OCI-LY7 (cell line): ENCODE data around the gene CAV1. TPM values are rescaled to one million over a fixed set of nuclear protein-coding genes. Genes with fewer than 3 reads are reported as not detected.

Experiments used
- BruUV-seq: library from RNA; stranded (reverse); fragments of 400-500 nt; replicated peaks from 2 replicates; lab custom pipeline; 2021; lab: Mats Ljungman, UMichigan
- CTCF ChIA-PET: fragments of 300-600 bp; sonication (Branson Sonifier 250); formaldehyde crosslinking; loops from one replicate; lab custom pipeline; 2022; ENCODE audit warnings: antibody characterized with exemption; ENCODE audit not compliant: unreplicated experiment; lab: Charles Lee
- POLR2A ChIA-PET: fragments of 300-600 bp; sonication (Branson Sonifier 250); formaldehyde crosslinking; loops from one replicate; lab custom pipeline; 2022; ENCODE audit warnings: antibody characterized with exemption; lab: Charles Lee
- DNase-seq: peaks from one replicate; pipeline ENCODE4 v3.0.0-alpha.2; 2015; ENCODE audit warnings: low spot score
- H2AFZ ChIP-seq: fragments of 200-600 bp; sonication (generic), shearing (Covaris generic); 2 replicates; pipeline ENCODE4 v1.6.1; 2014; ENCODE audit warnings: mild to moderate bottlenecking, antibody characterized with exemption, low read length, moderate library complexity
- H3K27ac ChIP-seq: fragments of 200-600 bp; sonication (generic); 2 replicates; pipeline ENCODE4 v1.5.1; 2014; ENCODE audit warnings: mixed run types, low read depth, mild to moderate bottlenecking, moderate library complexity, low read length, inconsistent platforms; ENCODE audit not compliant: poor library complexity, severe bottlenecking
- H3K36me3 ChIP-seq: fragments of 200-600 bp; sonication (generic); 2 replicates; pipeline ENCODE4 v1.6.1; 2014; ENCODE audit warnings: mild to moderate bottlenecking, antibody characterized with exemption, low read length, moderate library complexity, mixed read lengths; ENCODE audit not compliant: insufficient read depth
- H3K4me1 ChIP-seq: fragments of 200-600 bp; sonication (generic); 2 replicates; pipeline ENCODE4 v1.5.1; 2014; ENCODE audit warnings: mild to moderate bottlenecking, low read length; ENCODE audit not compliant: insufficient read depth, poor library complexity, severe bottlenecking
- H3K4me2 ChIP-seq: fragments of 200-600 bp; sonication (generic); 2 replicates; pipeline ENCODE4 v1.6.1; 2014; ENCODE audit warnings: mild to moderate bottlenecking, low read length
- H3K4me3 ChIP-seq: fragments of 200-600 bp; sonication (generic); 2 replicates; pipeline ENCODE4 v1.5.1; 2014; ENCODE audit warnings: mild to moderate bottlenecking, low read depth, low read length; ENCODE audit not compliant: poor library complexity, severe bottlenecking
- H3K79me2 ChIP-seq: fragments of 200-600 bp; sonication (generic); 2 replicates; pipeline ENCODE4 v1.6.1; 2016; ENCODE audit warnings: low read depth, mild to moderate bottlenecking, low read length, moderate library complexity, mixed read lengths; ENCODE audit not compliant: insufficient read depth
- H3K9me2 ChIP-seq: fragments of 200-600 bp; sonication (generic); 2 replicates; pipeline ENCODE4 v1.6.1; 2016; ENCODE audit warnings: mild to moderate bottlenecking, low read length, mixed read lengths; ENCODE audit not compliant: insufficient read depth
- H3K9me3 ChIP-seq: fragments of 200-600 bp; sonication (generic); 2 replicates; pipeline ENCODE4 v1.6.1; 2014; ENCODE audit warnings: mild to moderate bottlenecking, mixed run types, low read length, mixed read lengths
- H4K20me1 ChIP-seq: fragments of 200-600 bp; sonication (generic); 2 replicates; pipeline ENCODE4 v1.6.1; 2014; ENCODE audit warnings: mild to moderate bottlenecking, antibody characterized with exemption, low read length, moderate library complexity, mixed read lengths; ENCODE audit not compliant: insufficient read depth
- EZH2phosphoT487 ChIP-seq: fragments of 200-600 bp; sonication (generic); IDR thresholded peaks from 2 replicates; pipeline ENCODE4 v1.6.1; 2018; ENCODE audit warnings: low read depth, borderline replicate concordance, mild to moderate bottlenecking, mixed run types, antibody characterized with exemption, low read length, moderate library complexity, mixed read lengths
- intact Hi-C: fragments of 100-400 bp; cut with micrococcal nuclease; formaldehyde crosslinking; loops from one replicate; pipeline ENCODE4 v1.10.0; 2022; ENCODE audit not compliant: unreplicated experiment
- total RNA-seq, 2 experiments: library from RNA; depleted of rRNA in 1 of 2; stranded (reverse); fragments of >200 nt in 1 of 2; shearing (Covaris generic) in 1 of 2; gene quantifications; 2 replicates each; pipeline ENCODE4 v1.2.3, GENCODE V29; 2014 to 2022
- TF ChIP-seq, protein P1 (sequence below): fragments of 200-600 bp; sonication (generic); conservative IDR thresholded peaks from 2 replicates; pipeline ENCODE4 v1.5.1; 2014; ENCODE audit warnings: mild to moderate bottlenecking, antibody characterized with exemption, low read length, moderate library complexity, mixed read lengths

Gene CAV1
- total RNA-seq, 2 experiments from 2014 or later = not detected

- Histone ChIP-seq H3K4me2 (no peak overlapping the region), H3K9me2 (no peaks in the 10 kb centered on the region), H2AFZ (no peak overlapping the region), H3K79me2 (no peaks in the 10 kb centered on the region), H3K4me1 (no peaks in the 10 kb centered on the region), H3K4me3 (no peak overlapping the region), H3K36me3 (no peaks in the 10 kb centered on the region), H3K9me3 (no peaks in the 10 kb centered on the region), H4K20me1 (no peaks in the 10 kb centered on the region), H3K27ac (no peak overlapping the region)
- DNase-seq = no peak
- POLR2A ChIA-PET = no interaction called here
- CTCF ChIA-PET = no interaction called here
- no peak for TF ChIP-seq EZH2phosphoT487
- TF ChIP-seq, protein P1, sequence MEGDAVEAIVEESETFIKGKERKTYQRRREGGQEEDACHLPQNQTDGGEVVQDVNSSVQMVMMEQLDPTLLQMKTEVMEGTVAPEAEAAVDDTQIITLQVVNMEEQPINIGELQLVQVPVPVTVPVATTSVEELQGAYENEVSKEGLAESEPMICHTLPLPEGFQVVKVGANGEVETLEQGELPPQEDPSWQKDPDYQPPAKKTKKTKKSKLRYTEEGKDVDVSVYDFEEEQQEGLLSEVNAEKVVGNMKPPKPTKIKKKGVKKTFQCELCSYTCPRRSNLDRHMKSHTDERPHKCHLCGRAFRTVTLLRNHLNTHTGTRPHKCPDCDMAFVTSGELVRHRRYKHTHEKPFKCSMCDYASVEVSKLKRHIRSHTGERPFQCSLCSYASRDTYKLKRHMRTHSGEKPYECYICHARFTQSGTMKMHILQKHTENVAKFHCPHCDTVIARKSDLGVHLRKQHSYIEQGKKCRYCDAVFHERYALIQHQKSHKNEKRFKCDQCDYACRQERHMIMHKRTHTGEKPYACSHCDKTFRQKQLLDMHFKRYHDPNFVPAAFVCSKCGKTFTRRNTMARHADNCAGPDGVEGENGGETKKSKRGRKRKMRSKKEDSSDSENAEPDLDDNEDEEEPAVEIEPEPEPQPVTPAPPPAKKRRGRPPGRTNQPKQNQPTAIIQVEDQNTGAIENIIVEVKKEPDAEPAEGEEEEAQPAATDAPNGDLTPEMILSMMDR = no peak
- intact Hi-C loops = no loop called here
- BruUV-seq = no TSS peak
Observed at GRCh38 chr7:116598861-116599260, 74.0 kb downstream of the CAV1 start.

DNA sequence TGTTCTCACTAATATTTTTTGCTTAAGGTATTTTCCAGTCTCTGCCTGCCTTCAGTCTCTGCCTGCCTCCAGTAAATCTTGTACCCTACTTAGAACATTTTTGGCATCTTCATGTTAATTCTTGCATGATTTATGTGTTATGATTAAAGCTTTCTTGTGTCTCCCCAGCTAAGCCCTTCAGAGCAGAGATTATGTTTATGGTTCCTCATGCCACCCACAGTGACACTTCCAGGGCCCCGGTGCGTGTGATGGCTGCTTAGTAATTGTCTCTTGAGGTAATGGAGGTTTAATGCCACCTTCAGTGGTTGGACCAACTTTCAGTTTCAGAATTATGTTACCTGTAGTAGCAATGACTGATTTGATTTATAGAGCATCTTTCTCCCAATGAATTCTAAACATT is 76.6 kb downstream of the CAV1 start:
- Histone ChIP-seq H3K79me2 (no peaks in the 10 kb centered on the region), H3K4me3 (no peak overlapping the region), H3K9me3 (no peaks in the 10 kb centered on the region), H3K27ac (no peak overlapping the region), H4K20me1 (no peaks in the 10 kb centered on the region), H3K4me2 (no peak overlapping the region), H3K36me3 (no peaks in the 10 kb centered on the region), H2AFZ (no peak overlapping the region), H3K4me1 (no peaks in the 10 kb centered on the region), H3K9me2 (no peaks in the 10 kb centered on the region)
- ChIA-PET CTCF (no interaction called here), POLR2A (interaction anchor here (1.0 to 2.0 kb wide), 2 partner anchors 10 to 15 kb away, joined by 3 to 8 read pairs; no protein-coding TSS in a partner anchor)
- TF ChIP-seq, protein P1 = no peak
- TF ChIP-seq EZH2phosphoT487 = no peak
- DNase-seq = no peak
- BruUV-seq = no TSS peak
- intact Hi-C loops = no loop called here

DNA sequence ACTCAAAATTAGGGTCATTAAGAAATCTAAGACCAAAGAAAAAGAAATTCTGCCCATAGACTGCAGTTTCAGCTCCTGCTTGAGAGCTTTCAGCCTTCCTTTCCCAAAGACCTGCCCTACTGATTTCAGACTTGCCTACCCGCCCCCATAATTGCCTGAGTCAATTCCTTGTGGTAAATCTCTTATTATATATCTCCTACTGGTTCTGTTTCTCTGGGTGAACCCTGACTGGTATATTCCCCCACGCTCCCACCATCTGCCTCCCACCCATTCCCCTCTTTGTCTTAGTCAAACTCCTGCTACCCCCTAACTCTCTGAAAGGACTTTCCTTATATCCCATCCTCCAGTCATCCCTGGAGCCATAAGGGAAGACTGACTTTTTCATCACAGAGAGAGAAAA is 82.5 kb downstream of the CAV1 start:
- BruUV-seq = no TSS peak
- H3K36me3 ChIP-seq = no peaks in the 10 kb centered on the region
- intact Hi-C loops = no loop called here
- H3K9me3 ChIP-seq = 0 out of 2 replicates have a peak, but pooled peaks cover 4% of the 10 kb centered on the region
- no peak overlapping the region for H3K4me3 ChIP-seq
- H2AFZ ChIP-seq = no peak overlapping the region
- no peaks in the 10 kb centered on the region for H3K4me1 ChIP-seq
- H3K79me2 ChIP-seq = no peaks in the 10 kb centered on the region
- no peak for DNase-seq
- no peak overlapping the region for H3K4me2 ChIP-seq
- ChIA-PET POLR2A (interaction anchor here (0.7 kb wide), 2 partner anchors 60 to 78 kb away, joined by 3 read pairs; no protein-coding TSS in a partner anchor), CTCF (no interaction called here)
- TF ChIP-seq, protein P1 = no peak
- TF ChIP-seq EZH2phosphoT487 = no peak
- H4K20me1 ChIP-seq = no peaks in the 10 kb centered on the region
- no peaks in the 10 kb centered on the region for H3K9me2 ChIP-seq
- no peak overlapping the region for H3K27ac ChIP-seq
